ENCODE measurements around the gene SLC49A4. TPM values are rescaled to one million over a fixed set of nuclear protein-coding genes. Genes with fewer than 3 reads are reported as not detected.

The SLC49A4 gene
- polyA plus RNA-seq, 3 donors from 2014 or later: 2.3 to 3.6 (median 3.0) TPM

DNA sequence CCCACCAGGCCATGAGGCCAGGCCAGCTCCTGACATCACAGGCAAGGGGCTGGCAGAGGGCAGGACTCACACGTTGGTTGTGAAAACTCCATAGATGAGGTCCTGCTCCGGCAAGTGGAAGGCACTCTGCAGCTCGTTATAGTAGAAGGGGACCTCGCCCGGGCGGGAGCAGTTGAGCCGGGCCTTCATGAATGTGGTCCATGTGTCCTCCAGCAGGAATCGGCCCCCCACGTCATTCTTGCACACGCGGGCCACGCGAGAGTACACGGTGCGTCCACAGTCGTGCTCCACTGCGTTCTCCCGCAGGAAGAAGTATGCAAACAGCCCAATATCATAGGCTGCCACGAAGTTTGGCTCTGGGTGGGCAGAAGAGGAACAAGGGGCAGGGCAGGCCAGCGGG is 131.5 kb downstream of the SLC49A4 start:
- no peaks in the 10 kb centered on the region for H3K9me3 Mint-ChIP-seq
- peaks cover 0 to 6% of the 10 kb centered on the region in 2 donors for H3K4me1 Mint-ChIP-seq
- DNase-seq: no peak
- H3K4me3 Mint-ChIP-seq: no peak overlapping the region
- no peaks in the 10 kb centered on the region for H3K36me3 Mint-ChIP-seq
- H3K27me3 Mint-ChIP-seq (ENCODE audit: low read depth in 3 of 3): peaks cover 1 to 8% (median 4%) of the 10 kb centered on the region in 3 donors
- no peak overlapping the region for H3K27ac Mint-ChIP-seq

- H3K27me3 Mint-ChIP-seq (ENCODE audit: low read depth in 3 of 3): peaks cover 1 to 8% (median 4%) of the 10 kb centered on the region in 3 donors
- no peaks in the 10 kb centered on the region for H3K36me3 Mint-ChIP-seq
Measured at GRCh38 chr3:122926811-122927210, 131.9 kb downstream of the SLC49A4 start.

DNA sequence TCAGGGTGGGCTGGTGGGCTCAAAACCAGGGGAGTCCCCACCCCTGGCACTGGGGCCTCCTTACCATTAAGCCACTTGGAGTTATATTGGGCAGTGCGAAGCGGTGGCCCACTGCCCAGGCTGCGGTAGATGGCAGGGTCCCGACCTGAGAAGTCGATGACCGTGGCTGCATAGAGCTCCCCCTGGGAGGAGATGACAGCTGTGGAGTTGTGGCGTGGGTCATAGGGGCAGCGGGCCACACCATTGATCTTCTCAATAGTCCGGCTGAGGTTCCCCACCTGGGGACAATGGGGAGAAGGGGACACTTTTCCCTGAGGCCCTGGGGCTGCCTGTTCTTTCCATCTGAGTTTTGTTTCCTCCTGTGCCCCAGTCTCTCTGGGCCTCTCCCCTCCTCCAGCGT is 132.9 kb downstream of the SLC49A4 start:
- DNase-seq: no peak
- H3K4me1 Mint-ChIP-seq: peaks cover 0 to 2% of the 10 kb centered on the region in 2 donors
- peaks cover 1 to 7% (median 2%) of the 10 kb centered on the region in 3 donors for H3K27me3 Mint-ChIP-seq (ENCODE audit: low read depth in 3 of 3)
- no peak overlapping the region for H3K4me3 Mint-ChIP-seq
- H3K27ac Mint-ChIP-seq: no peak overlapping the region
- no peaks in the 10 kb centered on the region for H3K36me3 Mint-ChIP-seq
- H3K9me3 Mint-ChIP-seq: no peaks in the 10 kb centered on the region

More at GRCh38 chr3:122926811-122927210, 131.9 kb downstream of the SLC49A4 start:
- DNase-seq: no peak
- H3K9me3 Mint-ChIP-seq: no peaks in the 10 kb centered on the region
- H3K4me3 Mint-ChIP-seq: no peak overlapping the region
- H3K4me1 Mint-ChIP-seq: peaks cover 0 to 6% of the 10 kb centered on the region in 2 donors
- H3K27ac Mint-ChIP-seq: no peak overlapping the region

- peaks cover 0 to 2% (median 0%) of the 10 kb centered on the region in 6 donors for H3K9me3 Mint-ChIP-seq
- H3K4me1 Mint-ChIP-seq: no peaks in the 10 kb centered on the region
- no peak overlapping the region for H3K4me3 Mint-ChIP-seq
- H3K27ac Mint-ChIP-seq: no peak overlapping the region
- peaks cover 1 to 8% (median 4%) of the 10 kb centered on the region in 3 donors for H3K27me3 Mint-ChIP-seq (ENCODE audit: low read depth in 3 of 3)
- H3K36me3 Mint-ChIP-seq: no peaks in the 10 kb centered on the region
- DNase-seq: no peak
Measured at GRCh38 chr3:122928396-122929187, 133.7 kb downstream of the SLC49A4 start.

- Mint-ChIP-seq H3K9me3 (peaks cover 0 to 2% (median 0%) of the 10 kb centered on the region in 6 donors), H3K4me1 (no peaks in the 10 kb centered on the region)
Measured at GRCh38 chr3:122929188-122930062, 134.6 kb downstream of the SLC49A4 start.

DNA sequence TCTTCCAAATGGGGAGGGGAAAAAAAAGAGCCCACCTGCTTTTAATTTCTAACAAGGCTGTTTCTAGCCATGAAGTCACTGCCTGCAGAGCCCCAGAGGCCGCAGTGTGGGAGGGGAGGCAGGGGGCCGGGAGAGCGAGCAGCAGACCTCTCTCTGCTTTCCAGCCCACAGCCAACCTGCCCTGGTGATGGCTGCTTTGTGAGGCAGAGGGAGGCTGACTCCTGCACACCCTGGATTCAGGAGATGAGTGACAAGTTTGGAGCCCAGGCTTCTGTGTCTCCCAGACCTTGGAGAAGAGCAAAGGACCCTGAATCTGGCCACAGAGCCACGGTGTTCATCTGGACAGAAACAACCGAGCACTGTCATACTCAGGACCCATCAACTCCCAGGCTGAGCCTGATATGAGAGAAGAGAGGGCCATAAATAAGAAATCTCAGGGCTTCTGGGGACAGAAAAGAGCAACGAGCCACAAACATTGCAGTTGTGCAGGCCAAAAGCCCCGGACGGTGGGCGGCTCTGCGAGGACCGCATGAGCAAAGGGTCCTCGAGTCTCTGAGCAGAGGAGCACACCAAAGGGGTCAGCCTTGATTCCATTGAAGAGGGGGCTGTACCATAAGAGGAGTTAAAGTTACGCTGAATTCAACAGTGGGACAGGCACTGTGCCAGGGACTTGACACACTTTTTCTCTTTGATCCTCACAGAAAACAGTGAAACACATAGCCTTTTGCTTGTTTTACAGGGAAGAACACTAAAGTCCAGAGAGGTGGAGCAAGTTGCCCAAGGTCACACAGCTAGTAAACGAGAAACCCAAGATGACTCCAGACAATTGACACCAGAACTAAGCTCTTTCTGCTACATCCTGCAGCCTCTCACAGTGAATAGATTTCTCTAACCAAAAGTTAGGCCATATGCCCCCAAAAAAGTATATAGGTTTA is 135.5 kb downstream of the SLC49A4 start:
- no peak overlapping the region for H3K4me3 Mint-ChIP-seq
- H3K27me3 Mint-ChIP-seq (ENCODE audit: low read depth in 3 of 3): peaks cover 1 to 8% (median 4%) of the 10 kb centered on the region in 3 donors
- H3K27ac Mint-ChIP-seq: no peak overlapping the region
- no peaks in the 10 kb centered on the region for H3K4me1 Mint-ChIP-seq
- H3K9me3 Mint-ChIP-seq: peaks cover 0 to 2% (median 0%) of the 10 kb centered on the region in 6 donors
- H3K36me3 Mint-ChIP-seq: no peaks in the 10 kb centered on the region
- DNase-seq: no peak

More at GRCh38 chr3:122929188-122930062, 134.6 kb downstream of the SLC49A4 start:
- H3K36me3 Mint-ChIP-seq: no peaks in the 10 kb centered on the region
- H3K27ac Mint-ChIP-seq: no peak overlapping the region
- no peak for DNase-seq
- no peak overlapping the region for H3K4me3 Mint-ChIP-seq
- peaks cover 1 to 8% (median 4%) of the 10 kb centered on the region in 3 donors for H3K27me3 Mint-ChIP-seq (ENCODE audit: low read depth in 3 of 3)

Other genes starting within 250 kb of the SLC49A4 start
- 10 to 100 TPM; 18.1 to 43.9 (median 28.4) TPM for gene PARP9, start 230.8 kb upstream of the SLC49A4 start, polyA plus RNA-seq
- gene DTX3L, start 230.7 kb upstream of the SLC49A4 start, polyA plus RNA-seq: 10 to 100 TPM; 15.1 to 38.3 (median 16.3) TPM
- 10 to 100 TPM in 2 of 3 donors, 1 to 10 TPM in 1; 9.4 to 17.0 (median 14.1) TPM for gene PARP15, start 217.4 kb upstream of the SLC49A4 start, polyA plus RNA-seq
- 10 to 100 TPM in 2 of 3 donors, 1 to 10 TPM in 1; 8.6 to 25.9 (median 15.8) TPM for gene PARP14, start 114.2 kb upstream of the SLC49A4 start, polyA plus RNA-seq
- 10 to 100 TPM in 1 of 3 donors, 1 to 10 TPM in 2; 3.3 to 10.1 (median 7.4) TPM for gene HSPBAP1, start 1.2 kb upstream of the SLC49A4 start, polyA plus RNA-seq
- not detected for gene SEMA5B, start 232.7 kb downstream of the SLC49A4 start, polyA plus RNA-seq